T1000 (cell line): ENCODE measurements around the gene ST3GAL5.

Source experiments
- DNase-seq: peaks from one replicate; lab custom pipeline; 2025; ENCODE audit warnings: mixed read lengths; lab: John Stamatoyannopoulos, UW

Gene ST3GAL5

DNA sequence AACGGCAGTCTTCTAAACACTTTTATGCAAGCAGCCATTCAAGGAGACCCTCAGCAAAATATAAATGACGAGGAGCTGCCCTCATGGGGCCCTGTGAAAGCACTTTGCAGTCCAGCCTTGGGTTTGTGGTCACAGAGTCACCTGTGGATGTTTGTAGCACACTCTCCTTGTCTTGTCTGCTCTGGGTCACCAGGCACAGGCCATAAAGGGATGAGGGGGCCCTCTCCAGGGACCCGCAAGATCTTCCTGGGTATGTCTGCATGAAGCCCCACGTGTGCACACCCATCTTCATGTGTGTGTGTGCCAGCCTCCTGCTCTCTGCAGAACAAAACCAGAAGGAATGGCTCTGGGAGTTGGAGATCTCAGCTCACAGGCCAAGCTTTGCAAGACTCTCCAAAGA, 98.8 kb downstream of the ST3GAL5 start:
- no peak for DNase-seq

DNA sequence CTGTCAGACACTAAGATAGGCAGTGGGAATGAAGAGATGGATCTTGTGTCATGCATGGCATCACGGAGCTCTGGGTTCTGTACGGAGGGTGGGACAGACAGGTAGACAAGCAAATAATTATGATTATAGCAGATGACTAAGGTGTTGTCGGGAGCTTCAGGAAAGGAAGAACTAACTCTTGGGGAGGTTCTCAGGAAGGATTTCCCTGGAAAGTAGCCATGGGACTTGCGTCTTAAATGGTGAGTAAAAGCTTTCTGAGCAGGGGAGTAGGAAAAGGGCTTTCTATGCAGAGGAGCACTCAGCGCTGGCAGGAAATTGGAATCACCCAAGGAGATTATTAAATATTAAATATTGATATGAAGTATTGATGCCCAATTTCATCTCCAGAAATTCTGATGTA, 99.5 kb downstream of the ST3GAL5 start:
- DNase-seq: no peak

DNA sequence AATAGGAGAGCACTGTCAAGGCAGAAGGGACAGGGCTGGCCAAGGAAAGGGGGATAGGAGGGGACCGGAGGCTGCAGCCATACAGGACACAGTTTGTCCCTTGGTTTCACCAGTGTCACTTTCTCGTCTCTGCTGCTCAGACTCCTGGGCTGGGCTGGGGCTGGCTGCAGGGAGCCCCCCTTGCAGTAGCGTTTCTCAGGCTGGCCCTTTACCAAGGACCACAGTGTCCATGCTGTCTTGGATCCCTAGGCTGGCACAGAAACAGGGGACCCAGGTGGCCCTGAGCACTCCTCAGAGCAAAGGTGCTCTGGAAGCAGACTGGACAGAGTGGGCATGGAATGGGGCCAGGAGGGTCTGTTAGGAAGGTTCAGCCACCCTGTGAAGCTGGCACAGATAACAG, 100.2 kb downstream of the ST3GAL5 start:
- DNase-seq: no peak

DNA sequence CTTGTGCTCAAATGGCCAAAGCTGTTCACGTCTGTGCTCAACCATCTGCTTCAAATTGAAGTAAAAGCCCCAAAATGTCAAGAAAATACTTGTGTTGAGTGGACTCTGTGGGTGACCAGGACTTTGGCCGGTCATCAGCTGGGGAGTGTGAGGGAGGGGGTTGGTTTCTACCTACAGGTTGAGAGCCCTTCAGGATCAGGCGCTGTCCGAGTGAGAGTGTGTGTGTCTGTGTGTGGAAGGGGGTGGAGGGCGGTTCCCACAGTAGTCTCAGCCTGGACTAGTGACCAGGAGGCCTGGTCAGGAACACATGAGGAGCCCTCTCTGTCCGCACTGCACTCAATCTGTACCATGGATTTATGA, 100.8 kb downstream of the ST3GAL5 start:
- no peak for DNase-seq

DNA sequence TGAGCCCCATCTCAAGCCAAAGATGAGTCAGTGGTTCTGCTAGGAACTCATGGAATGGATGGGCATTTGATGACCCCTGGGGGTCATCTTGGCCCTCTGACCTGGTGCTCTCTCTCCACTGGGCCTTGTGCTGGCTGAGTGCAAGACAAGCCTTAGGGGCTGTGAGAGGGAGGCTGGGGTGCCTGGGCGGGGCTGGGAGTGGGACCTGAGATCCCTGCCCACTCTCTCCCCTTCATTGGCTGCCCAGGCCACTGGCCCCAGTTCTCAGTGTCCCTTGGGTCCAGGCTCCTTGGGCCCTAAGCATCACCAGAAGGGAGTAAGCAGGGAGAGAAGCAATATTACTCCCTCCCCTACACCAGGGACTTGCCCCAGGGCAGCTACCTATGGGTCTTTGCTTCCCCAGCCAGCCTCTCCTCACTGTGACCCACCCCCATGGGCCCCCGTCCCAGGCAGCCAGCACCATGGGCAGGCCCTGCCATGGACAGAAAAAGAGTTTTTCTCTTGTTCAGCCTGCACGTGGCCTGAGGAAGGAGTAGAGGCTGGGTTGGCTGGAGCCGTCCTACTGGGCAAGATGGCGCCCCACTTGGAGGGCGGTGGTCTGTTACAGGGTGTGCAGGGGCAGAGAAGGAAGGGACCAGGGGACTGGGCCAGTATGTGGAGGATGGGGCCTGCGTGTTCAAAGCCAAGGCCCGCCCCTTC, 101.4 kb downstream of the ST3GAL5 start:
- no peak for DNase-seq
